ENCODE results near the gene KCTD1. TPM values are rescaled to one million over a fixed set of nuclear protein-coding genes. Genes with fewer than 3 reads are reported as not detected.

Gene KCTD1
- total and polyA plus RNA-seq, 2 of the 8 experiments (the other 6 are each of a cell fraction or from before 2014, with no cell fraction given), result 7.7 to 14.0 TPM

DNA sequence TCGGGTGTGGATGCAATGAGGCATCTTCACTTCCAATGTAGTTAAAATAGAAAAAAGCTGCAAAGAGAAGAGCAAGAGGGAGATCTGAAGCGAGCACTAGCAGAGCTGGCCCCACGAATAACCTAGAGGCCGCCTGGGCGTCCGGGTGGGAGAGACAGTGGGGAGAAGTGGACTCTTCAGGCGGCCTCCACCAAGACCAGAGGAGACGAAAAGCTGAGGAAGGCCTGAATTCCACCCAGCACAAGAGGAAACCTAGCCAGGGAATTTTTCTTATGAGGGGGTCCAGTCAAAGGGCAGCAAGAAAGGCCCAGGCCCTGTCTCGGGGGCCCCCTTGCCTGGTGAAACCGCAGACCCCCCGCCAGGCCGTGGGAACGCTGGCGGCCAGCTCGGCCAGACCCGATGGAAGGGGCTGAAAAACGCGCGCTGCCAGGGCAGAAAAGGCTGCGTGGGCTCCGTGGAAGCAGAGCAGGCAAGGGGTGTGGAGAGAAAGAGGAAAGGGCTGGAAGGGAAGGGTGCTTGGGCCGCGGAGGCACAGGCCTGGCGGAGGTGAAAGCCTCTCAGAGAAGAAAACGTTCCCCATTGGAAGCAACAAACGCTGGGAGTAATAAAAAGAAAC lies 69.2 kb downstream of the KCTD1 start (continued):
- TF ChIP-seq RBBP5 (IDR thresholded peaks at IDR 0.05; ENCODE audit: borderline replicate concordance, low read depth, low read length) (0 out of 2 replicates have a peak, but pooled peaks have one; percentile 32), ASH2L (IDR thresholded peaks at IDR 0.05; ENCODE audit: low read length) (peak; percentile 69)

All from H1 (cell line).